K562 (cell line): ENCODE measurements around the gene CSK. TPM values are rescaled to one million over a fixed set of nuclear protein-coding genes. Genes with fewer than 3 reads are reported as not detected.

Experiments used
- ATAC-seq: fragments of 200-7000 bp; cut with Tn5 transposase; 3 replicates; pipeline ENCODE4 v1.9.1; 2020; ENCODE audit warnings: moderate library complexity
- BruUV-seq: library from RNA; stranded (reverse); fragments of 400-500 nt; replicated peaks from 2 replicates; lab custom pipeline; 2021; lab: Mats Ljungman, UMichigan
- CTCF ChIA-PET: fragments of 300-600 bp; formaldehyde crosslinking; extraction: SDS; loops from one replicate; lab custom pipeline; 2021; ENCODE audit warnings: low intra/inter-chr PET ratio; lab: Yijun Ruan, JAX
- POLR2A ChIA-PET: fragments of 300-600, 350-650 bp; sonication (Branson Sonifier 250); formaldehyde crosslinking; extraction: SDS; loops from one replicate; lab custom pipeline; 2021; ENCODE audit warnings: antibody characterized with exemption, inconsistent platforms; lab: Yijun Ruan, JAX
- DNase-seq, 4 experiments: peaks; one replicate each; pipeline versions ENCODE4 v3.0.0 to v3.0.0-alpha.2; 2011 to 2018; ENCODE audit warnings: low spot score in 3 of 4, mixed read lengths in 3 of 4; ENCODE audit errors: extremely low read depth in 1 of 4
- FAIRE-seq: peaks from 2 replicates; lab custom pipeline; 2011; peaks lifted over from hg19 to GRCh38; lab: Jason Lieb, UNC
- H2AFZ ChIP-seq: 2 replicates; pipeline ENCODE4 v1.6.0; 2011; ENCODE audit warnings: low read depth, low read length, control low read depth, inconsistent platforms
- H3K27ac ChIP-seq: fragments of 200-600 bp; 3 replicates; pipeline ENCODE4 v1.8.0; 2011; ENCODE audit warnings: low read depth, mild to moderate bottlenecking, control low read depth, inconsistent platforms, low read length, moderate library complexity, mixed read lengths; ENCODE audit errors: extremely low read depth
- H3K27me3 ChIP-seq, 2 experiments: fragments of 300-600 bp in 1 of 2; 2 replicates in 1 of 2; 3 replicates in 1 of 2; pipeline versions ENCODE4 v1.6.0 to v1.8.0; 2011; ENCODE audit warnings: inconsistent platforms in 2 of 2, low read length in 2 of 2, mild to moderate bottlenecking in 1 of 2, mixed read lengths in 1 of 2, moderate library complexity in 1 of 2; ENCODE audit not compliant: control insufficient read depth in 2 of 2, insufficient read depth in 2 of 2
- H3K36me3 ChIP-seq: fragments of 300-600 bp; 3 replicates; pipeline ENCODE4 v1.8.0; 2011; ENCODE audit warnings: mild to moderate bottlenecking, low read length, inconsistent platforms; ENCODE audit not compliant: control insufficient read depth, insufficient read depth
- H3K4me1 ChIP-seq, 2 experiments: fragments of 200-600 bp in 1 of 2; replicated peaks in 1 of 2; 2 replicates in 1 of 2; 3 replicates in 1 of 2; pipeline versions ENCODE4 v1.5.1 to v1.8.0; 2011; ENCODE audit warnings: inconsistent platforms in 2 of 2, low read length in 2 of 2, mild to moderate bottlenecking in 1 of 2, mixed read lengths in 1 of 2, moderate library complexity in 1 of 2; ENCODE audit not compliant: control insufficient read depth in 2 of 2, insufficient read depth in 2 of 2
- H3K4me2 ChIP-seq: 2 replicates; pipeline ENCODE4 v1.6.1; 2011; ENCODE audit warnings: low read length, control low read depth, inconsistent platforms, mixed read lengths; ENCODE audit not compliant: insufficient read depth
- H3K4me3 ChIP-seq: fragments of 200-600 bp; sonication (generic), shearing (Covaris generic); 2 replicates; pipeline ENCODE4 v1.5.1; 2016; ENCODE audit warnings: control low read depth, inconsistent platforms
- H3K79me2 ChIP-seq: fragments of 200-600 bp; 3 replicates; pipeline ENCODE4 v1.8.0; 2011; ENCODE audit warnings: low read length, inconsistent platforms; ENCODE audit not compliant: control insufficient read depth, insufficient read depth
- H3K9ac ChIP-seq, 2 experiments: 2 replicates each; pipeline versions ENCODE4 v1.6.0 to v1.6.1; 2011; ENCODE audit warnings: low read depth in 2 of 2, low read length in 2 of 2, control low read depth in 1 of 2, inconsistent platforms in 1 of 2, mild to moderate bottlenecking in 1 of 2, mixed read lengths in 1 of 2; ENCODE audit not compliant: insufficient read depth in 1 of 2
- H3K9me1 ChIP-seq: one replicate; pipeline ENCODE4 v1.6.0; 2011; ENCODE audit warnings: inconsistent platforms, mild to moderate bottlenecking, low read length, moderate library complexity; ENCODE audit not compliant: control insufficient read depth, insufficient read depth
- H3K9me3 ChIP-seq: replicated peaks from 2 replicates; pipeline ENCODE4 v1.5.1; 2011; ENCODE audit warnings: low read depth, low read length, inconsistent platforms; ENCODE audit not compliant: control insufficient read depth, insufficient read depth
- H4K20me1 ChIP-seq: replicated peaks from 2 replicates; pipeline ENCODE4 v1.6.1; 2011; ENCODE audit warnings: low read length, inconsistent platforms, mixed read lengths; ENCODE audit not compliant: control insufficient read depth, insufficient read depth
- CBX8 ChIP-seq: fragments of 200-600 bp; sonication (generic); IDR thresholded peaks from 2 replicates; pipeline ENCODE4 v1.6.1; 2012; ENCODE audit warnings: borderline replicate concordance, mixed run types, low read depth, mild to moderate bottlenecking, moderate library complexity, mixed read lengths, low read length, control low read depth, inconsistent platforms; ENCODE audit not compliant: poor library complexity, severe bottlenecking; ENCODE audit errors: extremely low read depth
- HBP1 ChIP-seq: fragments of 450-650 bp; formaldehyde crosslinking; IDR thresholded peaks from 2 replicates; pipeline ENCODE4 v1.4.0; 2022; ENCODE audit warnings: missing genetic modification characterization
- HIVEP1 ChIP-seq: fragments of 250-450 bp; sonication (Bioruptor Pico); IDR thresholded peaks from 2 replicates; pipeline ENCODE4 v1.4.0; 2020; ENCODE audit warnings: mild to moderate bottlenecking
- HMG20A ChIP-seq: fragments of 450-650 bp; formaldehyde crosslinking; conservative IDR thresholded peaks from 2 replicates; pipeline ENCODE4 v1.4.0; 2020; ENCODE audit warnings: mild to moderate bottlenecking, mixed read lengths
- HOXB6 ChIP-seq: fragments of 250-450 bp; sonication (Bioruptor Pico); IDR thresholded peaks from 2 replicates; pipeline ENCODE4 v1.5.1; 2022; ENCODE audit warnings: mild to moderate bottlenecking, borderline replicate concordance
- MCM3 ChIP-seq: fragments of 450-650 bp; IDR thresholded peaks from 2 replicates; pipeline ENCODE4 v1.6.1; 2016
- SMAD3 ChIP-seq: fragments of 450-650 bp; formaldehyde crosslinking; conservative IDR thresholded peaks from 2 replicates; pipeline ENCODE4 v1.4.0; 2020; ENCODE audit warnings: mild to moderate bottlenecking
- WGBS: fragments of 100-300 bp; shearing (Covaris generic); methylation state at CpG from one replicate; pipeline ENCODE4 v1.1.6; 2016; ENCODE audit warnings: low coverage, mixed read lengths; ENCODE audit not compliant: insufficient coverage; ENCODE audit errors: missing lambda C conversion rate; 5-methylcytosine and 5-hydroxymethylcytosine counted together
- in situ Hi-C: fragments of 300-500 bp; cut with MboI; formaldehyde crosslinking; loops from 4 replicates; pipeline ENCODE4 v1.15.0; 2018; ENCODE audit warnings: inconsistent platforms, mixed read lengths
- intact Hi-C: fragments of 100-400 bp; cut with micrococcal nuclease; formaldehyde crosslinking; loops from 2 replicates; pipeline ENCODE4 v1.14.2; 2022
- polyA plus RNA-seq, 8 experiments: library from polyadenylated mRNA; depleted of rRNA in 4 of 8; stranded (reverse) in 5 of 8; unstranded in 3 of 8; fragments of >200 nt; fragmentation: Nextera tagmentation in 2 of 8; fragmentation: Illumina TruSeq in 1 of 8; extraction: Ambion mirVana in 2 of 8; extraction: Trizol in 1 of 8; gene quantifications; 2 replicates each; pipeline versions ENCODE4 v1.2.1 to v1.2.3, GENCODE V29; 2011 to 2014; ENCODE audit warnings: inconsistent platforms in 1 of 8, missing spikeins in 1 of 8
- total RNA-seq, 7 experiments: library from RNA; depleted of rRNA in 6 of 7; stranded (reverse); fragments of >200 nt in 6 of 7; fragmentation: Illumina TruSeq in 2 of 7; extraction: Trizol in 2 of 7; gene quantifications; 2 replicates each; pipeline versions ENCODE4 v1.2.1 to v1.2.3, GENCODE V29; 2011 to 2021; ENCODE audit warnings: low replicate concordance in 1 of 7

The CSK gene
- total and polyA plus RNA-seq, 9 of the 15 experiments (the other 6 are each of a cell fraction or from before 2014, with no cell fraction given), result 1.5 to 112 (median 22.5) TPM

GRCh38 chr15:74821790-74822158 lies 39.9 kb downstream of the CSK start:
- in situ Hi-C loops, result no loop called here
- DNase-seq, result no peak
- 7% methylated on average over 7 of the region's 7 CpGs for WGBS
- Histone ChIP-seq H3K36me3 (no peaks in the 10 kb centered on the region), H3K4me2 (no peak overlapping the region)
- no TSS peak for BruUV-seq
- TF ChIP-seq HIVEP1 (CRISPR knock-in tag) (no peak), CBX8 (no peak), SMAD3 (CRISPR knock-in tag) (no peak), MCM3 (no peak), HMG20A (CRISPR knock-in tag) (no peak), HBP1 (no peak), HOXB6 (CRISPR knock-in tag) (no peak)
- TF ChIP-seq, all 486 proteins: peak for 0
- Histone ChIP-seq H3K27ac (no peak overlapping the region), H3K79me2 (no peaks in the 10 kb centered on the region), H2AFZ (no peak overlapping the region), H3K9ac (no peak overlapping the region), H4K20me1 (no peaks in the 10 kb centered on the region), H3K27me3 (peaks cover 4 to 25% of the 10 kb centered on the region in 2 experiments), H3K4me1 (peaks cover 6 to 20% of the 10 kb centered on the region in 2 experiments; a peak in 3 of 5 replicates), H3K4me3 (no peak overlapping the region), H3K9me1 (no peaks in the 10 kb centered on the region), H3K9me3 (no peaks in the 10 kb centered on the region)
- FAIRE-seq (no peak), ATAC-seq (no peak)
- intact Hi-C loops, result no loop called here
- CTCF ChIA-PET, result no interaction called here
- POLR2A ChIA-PET, result no interaction called here
